HG02759 (cell line): Measurements from ENCODE around the gene LZTR1.
A peak's percentile ranks its signal among the peaks of the same experiment; 100 is the strongest.

Experiments used
- ATAC-seq: cut with Tn5 transposase; IDR thresholded peaks from one replicate; pipeline ENCODE4 v1.9.1; 2021; ENCODE audit warnings: mild to moderate bottlenecking, moderate library complexity; ENCODE audit not compliant: unreplicated experiment

The LZTR1 gene

GRCh38 chr22:20979243-20979809 is 2.8 kb upstream of the LZTR1 start:
- ATAC-seq = no peak

- ATAC-seq = no peak
These were observed 2.1 kb upstream of the LZTR1 start for GRCh38 chr22:20979940-20980453.

- no peak for ATAC-seq
These were observed 1.6 kb upstream of the LZTR1 start for GRCh38 chr22:20980523-20980922.

GRCh38 chr22:20980938-20981722 is 967 bp upstream of the LZTR1 start:
- no peak for ATAC-seq

GRCh38 chr22:20982563-20982882 is 426 bp downstream of the LZTR1 start:
- peak; percentile 19 for ATAC-seq

GRCh38 chr22:20983081-20983771 is 1.1 kb downstream of the LZTR1 start:
- ATAC-seq = no peak

- ATAC-seq = no peak
These were observed 3.6 kb downstream of the LZTR1 start for GRCh38 chr22:20985720-20986119.

GRCh38 chr22:20986365-20986764 is 4.3 kb downstream of the LZTR1 start:
- ATAC-seq = no peak

GRCh38 chr22:20987375-20987774 is 5.3 kb downstream of the LZTR1 start:
- ATAC-seq = no peak

GRCh38 chr22:20988573-20989322 is 6.7 kb downstream of the LZTR1 start:
- no peak for ATAC-seq

- ATAC-seq = no peak
These were observed 7.4 kb downstream of the LZTR1 start for GRCh38 chr22:20989323-20990138.

GRCh38 chr22:20990184-20991180 is 8.4 kb downstream of the LZTR1 start:
- ATAC-seq = no peak

- ATAC-seq = no peak
These were observed 9.4 kb downstream of the LZTR1 start for GRCh38 chr22:20991252-20992055.

- no peak for ATAC-seq
These were observed 10.0 kb downstream of the LZTR1 start for GRCh38 chr22:20992056-20992442.

- no peak for ATAC-seq
These were observed 10.6 kb downstream of the LZTR1 start for GRCh38 chr22:20992456-20993303.

- ATAC-seq = no peak
These were observed 11.4 kb downstream of the LZTR1 start for GRCh38 chr22:20993304-20994127.
